Osteocyte (in vitro differentiated cells): ENCODE data around the gene FOXQ1. TPM values are rescaled to one million over a fixed set of nuclear protein-coding genes. Genes with fewer than 3 reads are reported as not detected.
"Not testable (repeated sequence)": the region's sequence is repeated elsewhere in the genome, so short reads cannot be mapped to it uniquely, and the experiment has no call there.

ENCODE experiments used
- DNase-seq: peaks from one replicate; pipeline ENCODE4 v3.0.0; 2021; ENCODE audit warnings: mixed read lengths; ENCODE audit not compliant: unreplicated experiment; ENCODE audit errors: extremely low spot score
- H3K27ac Mint-ChIP-seq: one replicate; pipeline ENCODE4 v1.8.0; 2021; ENCODE audit warnings: mild to moderate bottlenecking, mixed read lengths; ENCODE audit not compliant: unreplicated experiment
- H3K27me3 Mint-ChIP-seq: one replicate; pipeline ENCODE4 v1.8.0; 2021; ENCODE audit warnings: mixed read lengths; ENCODE audit not compliant: unreplicated experiment
- H3K36me3 Mint-ChIP-seq: one replicate; pipeline ENCODE4 v1.8.0; 2021; ENCODE audit warnings: mixed read lengths; ENCODE audit not compliant: unreplicated experiment
- H3K4me1 Mint-ChIP-seq: one replicate; pipeline ENCODE4 v1.8.0; 2021; ENCODE audit warnings: mixed read lengths; ENCODE audit not compliant: unreplicated experiment
- H3K4me3 Mint-ChIP-seq: one replicate; pipeline ENCODE4 v1.8.0; 2021; ENCODE audit warnings: mild to moderate bottlenecking, moderate library complexity, mixed read lengths; ENCODE audit not compliant: unreplicated experiment
- H3K9me3 Mint-ChIP-seq: one replicate; pipeline ENCODE4 v1.8.0; 2021; ENCODE audit warnings: mixed read lengths; ENCODE audit not compliant: unreplicated experiment
- CTCF ChIP-seq: fragments of 200-600 bp; sonication (generic); IDR thresholded peaks from 2 replicates; pipeline ENCODE4 v1.5.0; 2021; ENCODE audit warnings: antibody characterized with exemption, mild to moderate bottlenecking, moderate library complexity
- total RNA-seq: library from RNA; stranded (reverse); gene quantifications from 2 replicates; pipeline ENCODE4 v1.2.1, GENCODE V29; 2021

Gene FOXQ1
- total RNA-seq, 1 donor from 2014 or later = not detected

- TF ChIP-seq CTCF = no peak
- Mint-ChIP-seq H3K4me1 (peaks cover 22% of the 10 kb centered on the region), H3K36me3 (peaks cover 2% of the 10 kb centered on the region), H3K27me3 (peaks cover 44% of the 10 kb centered on the region), H3K9me3 (no peaks in the 10 kb centered on the region), H3K4me3 (no peak overlapping the region), H3K27ac (no peak overlapping the region)
- no peak for DNase-seq
Observed at GRCh38 chr6:1315201-1315559, 3.3 kb downstream of the FOXQ1 start.

GRCh38 chr6:1315560-1316386 is 3.9 kb downstream of the FOXQ1 start:
- Mint-ChIP-seq H3K9me3 (no peaks in the 10 kb centered on the region), H3K4me3 (peak overlapping the region; percentile 61), H3K27ac (no peak overlapping the region), H3K36me3 (peaks cover 2% of the 10 kb centered on the region), H3K27me3 (peaks cover 38% of the 10 kb centered on the region), H3K4me1 (peaks cover 19% of the 10 kb centered on the region)
- no peak for DNase-seq
- no peak for TF ChIP-seq CTCF

- H3K9me3 Mint-ChIP-seq = no peaks in the 10 kb centered on the region
- DNase-seq = no peak
- H3K27ac Mint-ChIP-seq = no peak overlapping the region
- H3K4me3 Mint-ChIP-seq = peak overlapping the region; percentile 61
- peaks cover 12% of the 10 kb centered on the region for H3K4me1 Mint-ChIP-seq
- H3K36me3 Mint-ChIP-seq = peaks cover 2% of the 10 kb centered on the region
- no peak for TF ChIP-seq CTCF
- H3K27me3 Mint-ChIP-seq = peaks cover 34% of the 10 kb centered on the region
Observed at GRCh38 chr6:1316489-1316971, 4.6 kb downstream of the FOXQ1 start.

- Mint-ChIP-seq H3K4me1 (peaks cover 9% of the 10 kb centered on the region), H3K36me3 (peaks cover 2% of the 10 kb centered on the region), H3K27me3 (peaks cover 37% of the 10 kb centered on the region), H3K27ac (no peak overlapping the region), H3K4me3 (no peak overlapping the region), H3K9me3 (no peaks in the 10 kb centered on the region)
- no peak for TF ChIP-seq CTCF
- no peak for DNase-seq
Observed at GRCh38 chr6:1317302-1317815, 5.5 kb downstream of the FOXQ1 start.

GRCh38 chr6:1318036-1318435 is 6.1 kb downstream of the FOXQ1 start:
- TF ChIP-seq CTCF = no peak
- H3K4me3 Mint-ChIP-seq = no peak overlapping the region
- H3K27me3 Mint-ChIP-seq = peaks cover 38% of the 10 kb centered on the region
- H3K27ac Mint-ChIP-seq = no peak overlapping the region
- peaks cover 7% of the 10 kb centered on the region for H3K4me1 Mint-ChIP-seq
- no peak for DNase-seq
- H3K9me3 Mint-ChIP-seq = no peaks in the 10 kb centered on the region
- H3K36me3 Mint-ChIP-seq = peaks cover 2% of the 10 kb centered on the region

- not testable (repeated sequence) for H3K9me3 Mint-ChIP-seq, H3K4me1 Mint-ChIP-seq, H3K4me3 Mint-ChIP-seq, H3K36me3 Mint-ChIP-seq, H3K27ac Mint-ChIP-seq, DNase-seq
- peaks cover 38% of the 10 kb centered on the region for H3K27me3 Mint-ChIP-seq
Observed at GRCh38 chr6:1318584-1318983, 6.7 kb downstream of the FOXQ1 start.
